Natural killer cell treated with Interleukin-12 subunit alpha and Interleukin-12 subunit beta and Interleukin-15 and Interleukin-18, amount 100 ng/mL, for 72 hours (primary cell): ENCODE data around the gene PAM. TPM values are rescaled to one million over a fixed set of nuclear protein-coding genes. Genes with fewer than 3 reads are reported as not detected.

ENCODE experiments used
- ATAC-seq, 2 donors: fragments of 150-1000 bp; cut with Tn5 transposase in 1 of 2; sonication (Bioruptor Pico), chemical (Tn5 transposase) in 1 of 2; 2 replicates each; pipeline ENCODE4 v1.10.0; 2021
- DNase-seq: peaks from one replicate; pipeline ENCODE4 v3.0.0; 2022; ENCODE audit warnings: low spot score
- H3K27ac Mint-ChIP-seq, 2 donors: 1 replicate in 1 of 2; 2 replicates in 1 of 2; pipeline ENCODE4 v1.8.0; 2022; ENCODE audit warnings: mixed read lengths in 2 of 2, mild to moderate bottlenecking in 1 of 2, moderate library complexity in 1 of 2
- H3K27me3 Mint-ChIP-seq, 2 donors: 1 replicate in 1 of 2; 2 replicates in 1 of 2; pipeline ENCODE4 v1.8.0; 2022; ENCODE audit warnings: mixed read lengths in 2 of 2
- H3K36me3 Mint-ChIP-seq: one replicate; pipeline ENCODE4 v1.8.0; 2022; ENCODE audit warnings: mixed read lengths
- H3K4me1 Mint-ChIP-seq, 2 donors: 1 replicate in 1 of 2; 2 replicates in 1 of 2; pipeline ENCODE4 v1.8.0; 2022; ENCODE audit warnings: low read depth in 2 of 2, mixed read lengths in 2 of 2, mild to moderate bottlenecking in 1 of 2
- H3K4me3 Mint-ChIP-seq: one replicate; pipeline ENCODE4 v1.8.0; 2022; ENCODE audit warnings: mixed read lengths
- H3K9me3 Mint-ChIP-seq: 2 replicates; pipeline ENCODE4 v1.8.0; 2022; ENCODE audit warnings: mixed read lengths
- total RNA-seq, 2 donors: library from RNA; stranded (reverse); gene quantifications; one replicate each; pipeline ENCODE4 v1.2.3, GENCODE V29; 2022

The PAM gene
- total RNA-seq, 2 donors from 2014 or later = 86.3 to 124 TPM

DNA sequence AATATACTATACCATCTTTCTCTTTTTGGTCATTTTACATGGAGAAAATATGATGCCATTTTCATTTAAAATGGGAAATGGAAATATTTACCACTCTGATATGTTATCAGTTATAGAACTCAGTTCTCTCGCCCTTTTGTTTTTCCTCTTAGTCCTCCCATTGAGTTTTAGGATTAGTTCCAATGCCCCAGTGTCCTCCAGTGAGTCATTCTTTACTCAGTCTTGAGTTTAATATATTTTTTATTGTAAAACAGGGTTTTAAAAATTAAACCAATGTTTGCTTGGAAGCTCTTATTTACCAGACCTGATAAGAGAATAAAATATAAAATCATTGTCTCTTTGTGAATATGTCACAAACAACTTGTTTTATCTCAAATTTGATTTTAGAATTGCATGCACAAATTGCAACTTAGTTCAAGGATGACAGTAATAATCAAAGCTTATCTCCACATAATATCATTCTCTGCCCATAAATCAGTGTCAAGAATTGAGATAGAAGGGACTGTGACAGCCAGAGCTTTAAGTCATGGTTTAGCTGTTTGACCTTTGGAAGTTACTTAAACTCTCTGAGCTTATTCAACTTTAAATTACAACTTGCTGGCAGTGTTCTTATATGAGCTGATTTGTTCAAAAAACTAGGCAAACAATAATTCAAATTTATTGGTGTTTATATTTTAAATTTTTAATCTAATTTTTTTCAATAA lies 166.4 kb downstream of the PAM start:
- Mint-ChIP-seq H3K4me3 (no peak overlapping the region), H3K9me3 (no peaks in the 10 kb centered on the region), H3K27ac (peak overlapping the region in 1 of 2 donors; percentile 44), H3K27me3 (no peaks in the 10 kb centered on the region), H3K4me1 (peaks cover 10 to 16% of the 10 kb centered on the region in 2 donors), H3K36me3 (peaks cover 4% of the 10 kb centered on the region)
- DNase-seq (no peak), ATAC-seq (no peak)

DNA sequence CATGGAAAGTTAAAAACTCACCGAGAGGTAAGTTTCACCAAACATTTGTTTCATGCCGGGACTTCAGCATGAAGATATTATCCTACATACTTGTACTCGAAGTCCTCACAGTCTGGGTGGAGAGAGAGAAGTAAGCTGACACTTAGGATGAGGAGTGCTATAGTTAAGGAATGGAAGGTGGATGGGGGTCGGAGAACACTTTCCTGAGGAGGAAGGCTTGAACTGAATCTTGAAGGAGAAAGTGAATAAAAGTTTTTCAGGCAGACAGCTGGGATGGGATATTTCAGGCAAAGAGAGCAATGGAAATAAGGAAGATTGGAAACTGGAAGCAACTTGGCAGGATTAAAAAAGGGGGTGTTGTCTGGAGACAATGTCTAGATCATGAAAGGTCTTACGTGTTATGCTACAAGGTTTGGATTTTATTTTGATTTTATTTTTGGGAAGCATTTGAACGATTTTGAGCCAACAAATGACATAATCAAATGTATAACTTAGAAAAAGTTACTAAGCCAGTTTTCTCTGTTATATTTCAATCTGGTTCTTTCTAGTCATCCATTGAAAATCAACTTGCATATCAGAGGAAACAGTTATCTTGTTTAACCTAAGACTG lies 167.1 kb downstream of the PAM start:
- no peak for DNase-seq
- no peaks in the 10 kb centered on the region for H3K27me3 Mint-ChIP-seq
- peak overlapping the region in 1 of 2 donors; percentile 44 for H3K27ac Mint-ChIP-seq
- H3K4me3 Mint-ChIP-seq = no peak overlapping the region
- ATAC-seq = no peak
- H3K36me3 Mint-ChIP-seq = peaks cover 12% of the 10 kb centered on the region
- H3K9me3 Mint-ChIP-seq = no peaks in the 10 kb centered on the region
- peaks cover 10 to 16% of the 10 kb centered on the region in 2 donors for H3K4me1 Mint-ChIP-seq

DNA sequence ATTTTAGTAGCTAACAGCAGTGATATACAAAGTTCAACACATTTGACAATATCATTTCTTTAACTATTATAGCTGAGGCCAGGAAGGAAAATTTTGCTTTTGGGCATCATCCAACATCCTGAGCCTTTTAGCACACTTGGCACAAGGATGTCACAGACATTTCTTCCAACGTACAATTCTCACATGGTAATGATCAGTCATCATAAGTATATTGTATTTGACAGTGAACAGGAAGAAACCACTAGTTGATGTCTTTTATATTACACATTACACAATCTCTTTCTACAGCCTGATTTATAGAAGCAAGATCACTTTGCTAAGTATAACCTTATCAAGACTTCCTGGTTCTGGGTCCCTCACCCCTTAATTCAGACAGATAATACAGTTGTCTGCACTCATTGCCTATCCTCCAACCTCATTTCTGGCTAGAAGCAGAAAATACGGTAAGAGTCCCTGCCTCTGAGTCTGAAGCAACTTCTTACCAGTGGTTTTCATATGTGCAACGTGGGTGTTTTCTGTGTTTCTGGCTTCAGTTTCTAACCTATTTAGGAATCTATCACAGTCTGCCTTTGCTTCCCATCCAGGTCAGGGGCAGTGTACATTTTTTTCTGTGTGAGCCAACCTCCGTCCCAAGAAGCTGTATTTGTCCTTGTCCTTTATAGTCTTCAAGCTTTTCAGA lies 167.8 kb downstream of the PAM start:
- Mint-ChIP-seq H3K9me3 (no peaks in the 10 kb centered on the region), H3K27ac (peak overlapping the region in 1 of 2 donors; percentile 44), H3K4me1 (peaks cover 10 to 16% of the 10 kb centered on the region in 2 donors), H3K4me3 (no peak overlapping the region), H3K36me3 (peaks cover 13% of the 10 kb centered on the region), H3K27me3 (no peaks in the 10 kb centered on the region)
- DNase-seq = no peak
- no peak for ATAC-seq

- Mint-ChIP-seq H3K4me1 (peaks cover 10 to 16% of the 10 kb centered on the region in 2 donors), H3K27ac (peak overlapping the region in 1 of 2 donors; percentile 63), H3K27me3 (no peaks in the 10 kb centered on the region), H3K9me3 (no peaks in the 10 kb centered on the region), H3K4me3 (no peak overlapping the region), H3K36me3 (peaks cover 13% of the 10 kb centered on the region)
- no peak for DNase-seq
- no peak for ATAC-seq
Observed at GRCh38 chr5:102924963-102925362, 169.9 kb downstream of the PAM start.

DNA sequence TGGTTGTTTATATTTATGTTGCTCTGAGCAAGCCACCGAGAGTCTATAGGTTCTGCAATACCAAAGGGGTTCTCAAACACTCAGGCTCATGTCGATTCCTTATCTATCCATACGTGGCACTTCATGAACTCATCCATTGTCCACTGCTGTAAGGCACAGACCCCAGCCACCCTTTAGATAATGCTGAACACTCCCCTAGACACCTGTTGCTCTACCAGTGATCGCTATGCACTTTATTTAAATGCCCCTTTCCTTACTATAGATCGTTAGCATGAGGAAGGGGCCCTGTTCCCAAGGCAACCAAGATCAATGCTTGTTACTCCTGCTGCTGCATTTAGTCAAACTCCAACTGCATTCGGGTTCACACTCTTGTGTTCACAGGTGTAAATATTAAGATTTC lies 171.9 kb downstream of the PAM start:
- no peak for ATAC-seq
- Mint-ChIP-seq H3K36me3 (peaks cover 15% of the 10 kb centered on the region), H3K27ac (no peak overlapping the region), H3K27me3 (no peaks in the 10 kb centered on the region), H3K4me3 (no peak overlapping the region), H3K9me3 (no peaks in the 10 kb centered on the region), H3K4me1 (peaks cover 13 to 22% of the 10 kb centered on the region in 2 donors)
- no peak for DNase-seq

DNA sequence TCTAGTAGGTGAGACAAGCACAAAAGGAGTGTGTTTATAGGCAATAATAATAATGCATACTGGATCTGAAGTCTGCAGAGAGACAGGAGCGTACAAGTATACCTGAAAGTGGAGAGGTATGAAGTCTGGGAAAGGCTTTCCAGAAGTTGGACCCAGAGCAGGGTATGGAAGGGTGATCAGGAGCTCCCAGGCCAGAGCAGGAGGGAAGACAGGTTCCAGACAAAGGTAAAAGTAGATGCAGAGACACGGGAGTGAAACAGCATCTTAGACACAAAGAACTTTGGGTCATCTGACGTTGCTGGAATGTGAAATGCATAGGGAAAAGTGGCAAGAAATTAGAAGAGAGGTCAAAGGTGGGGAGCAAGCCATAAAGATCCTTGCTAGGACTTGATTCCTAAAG lies 175.1 kb downstream of the PAM start:
- peaks cover 11 to 14% of the 10 kb centered on the region in 2 donors for H3K4me1 Mint-ChIP-seq
- no peaks in the 10 kb centered on the region for H3K27me3 Mint-ChIP-seq
- no peak for ATAC-seq
- peak overlapping the region in 1 of 2 donors; percentile 3 for H3K27ac Mint-ChIP-seq
- H3K36me3 Mint-ChIP-seq = peaks cover 13% of the 10 kb centered on the region
- no peak overlapping the region for H3K4me3 Mint-ChIP-seq
- no peaks in the 10 kb centered on the region for H3K9me3 Mint-ChIP-seq
- no peak for DNase-seq

- no peak overlapping the region for H3K27ac Mint-ChIP-seq
- peaks cover 13% of the 10 kb centered on the region for H3K36me3 Mint-ChIP-seq
- DNase-seq (no peak), ATAC-seq (no peak)
- no peaks in the 10 kb centered on the region for H3K27me3 Mint-ChIP-seq
- peaks cover 11 to 14% of the 10 kb centered on the region in 2 donors for H3K4me1 Mint-ChIP-seq
- no peaks in the 10 kb centered on the region for H3K9me3 Mint-ChIP-seq
- no peak overlapping the region for H3K4me3 Mint-ChIP-seq
Observed at GRCh38 chr5:102931085-102931725, 176.1 kb downstream of the PAM start.

DNA sequence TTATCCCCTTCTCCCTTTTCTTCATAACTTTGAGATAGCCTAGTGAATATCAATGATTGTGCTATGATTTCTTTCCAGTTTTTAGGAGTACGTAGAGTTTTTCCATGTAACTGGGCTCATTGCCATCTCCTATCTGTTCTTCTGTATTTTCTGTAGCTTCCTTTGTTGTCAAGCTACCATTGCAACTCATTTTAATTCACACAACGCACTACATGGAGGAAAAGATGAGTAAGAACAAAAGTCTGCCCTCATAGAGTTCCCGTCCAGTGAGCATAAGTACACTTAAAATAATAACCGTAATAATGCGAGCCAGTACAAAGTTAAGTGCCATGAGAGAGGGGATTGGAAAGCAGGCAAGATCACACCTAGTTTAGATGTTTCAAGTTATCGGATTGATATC lies 177.7 kb downstream of the PAM start:
- Mint-ChIP-seq H3K27ac (peak overlapping the region in 1 of 2 donors; percentile 42), H3K27me3 (no peaks in the 10 kb centered on the region), H3K4me3 (peak overlapping the region; percentile 12), H3K9me3 (no peaks in the 10 kb centered on the region), H3K4me1 (peaks cover 11 to 14% of the 10 kb centered on the region in 2 donors), H3K36me3 (peaks cover 4% of the 10 kb centered on the region)
- no peak for ATAC-seq
- no peak for DNase-seq

GRCh38 chr5:102933316-102933715 lies 178.2 kb downstream of the PAM start:
- peaks cover 11 to 14% of the 10 kb centered on the region in 2 donors for H3K4me1 Mint-ChIP-seq
- DNase-seq (no peak), ATAC-seq (no peak)
- H3K36me3 Mint-ChIP-seq = peaks cover 4% of the 10 kb centered on the region
- no peaks in the 10 kb centered on the region for H3K27me3 Mint-ChIP-seq
- no peaks in the 10 kb centered on the region for H3K9me3 Mint-ChIP-seq
- peak overlapping the region in 1 of 2 donors; percentile 42 for H3K27ac Mint-ChIP-seq
- H3K4me3 Mint-ChIP-seq = no peak overlapping the region

DNA sequence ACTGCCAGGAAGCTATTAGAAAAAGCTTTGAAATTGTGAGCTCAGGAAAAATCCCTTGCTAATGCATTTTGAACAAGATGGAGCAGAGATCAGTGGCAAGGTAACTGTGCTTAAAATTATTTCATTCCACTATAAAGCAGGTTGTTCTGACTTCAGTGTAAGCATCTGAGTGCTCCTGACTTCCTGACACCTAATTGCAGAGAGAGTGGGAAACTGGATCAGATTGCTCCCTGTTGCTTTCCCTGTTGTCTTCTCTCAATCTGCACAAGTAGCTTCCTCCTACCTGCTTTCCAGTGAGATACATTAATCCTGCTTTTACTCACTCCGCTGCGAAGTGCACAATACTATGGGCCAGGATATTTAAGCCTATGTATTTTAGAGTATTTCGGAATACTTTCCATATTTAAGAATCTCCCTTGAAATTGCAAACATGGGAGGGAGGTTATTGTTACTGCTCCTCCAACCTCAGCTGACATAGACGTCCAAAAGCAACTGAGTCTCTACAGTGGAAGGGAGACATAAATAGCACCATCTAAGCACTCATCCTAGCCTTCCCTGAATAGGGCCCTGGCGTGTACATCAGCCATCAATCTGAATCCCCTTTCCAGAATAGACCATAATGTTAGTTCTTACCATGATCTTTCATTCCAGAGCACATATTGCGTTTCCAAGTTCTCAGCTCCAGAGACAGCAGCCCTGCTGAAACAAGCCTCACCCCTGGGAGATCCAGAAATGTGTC lies 178.8 kb downstream of the PAM start:
- Mint-ChIP-seq H3K27ac (no peak overlapping the region), H3K27me3 (no peaks in the 10 kb centered on the region), H3K4me1 (peaks cover 14 to 17% of the 10 kb centered on the region in 2 donors), H3K9me3 (no peaks in the 10 kb centered on the region), H3K36me3 (peaks cover 4% of the 10 kb centered on the region), H3K4me3 (no peak overlapping the region)
- DNase-seq (no peak), ATAC-seq (no peak)

DNA sequence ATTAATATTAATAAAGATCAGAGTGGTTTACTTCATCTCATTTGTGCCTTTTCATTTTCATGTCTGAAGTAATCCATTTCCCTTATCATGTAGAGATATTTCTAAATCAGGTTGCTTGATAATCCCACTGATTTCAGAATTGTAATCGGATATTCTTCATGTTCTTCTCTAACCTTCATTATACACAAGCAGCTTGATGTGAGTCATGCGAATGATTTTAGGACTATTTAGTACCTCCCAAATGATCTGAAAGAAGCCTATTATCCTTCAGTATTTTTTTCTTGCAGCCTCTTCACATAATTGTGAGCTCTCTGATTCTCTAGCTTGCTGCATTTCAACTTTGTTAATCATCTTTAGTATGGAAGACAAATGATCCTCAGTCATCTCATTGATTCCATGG lies 182.8 kb downstream of the PAM start:
- peaks cover 8 to 12% of the 10 kb centered on the region in 2 donors for H3K4me1 Mint-ChIP-seq
- ATAC-seq = no peak
- H3K27ac Mint-ChIP-seq = no peak overlapping the region
- H3K4me3 Mint-ChIP-seq = no peak overlapping the region
- no peaks in the 10 kb centered on the region for H3K9me3 Mint-ChIP-seq
- H3K36me3 Mint-ChIP-seq = no peaks in the 10 kb centered on the region
- no peak for DNase-seq
- no peaks in the 10 kb centered on the region for H3K27me3 Mint-ChIP-seq

GRCh38 chr5:102941111-102941510 lies 186.0 kb downstream of the PAM start:
- H3K27ac Mint-ChIP-seq = no peak overlapping the region
- ATAC-seq (no peak), DNase-seq (no peak)
- H3K9me3 Mint-ChIP-seq = no peaks in the 10 kb centered on the region
- H3K4me1 Mint-ChIP-seq = peaks cover 5 to 7% of the 10 kb centered on the region in 2 donors
- H3K27me3 Mint-ChIP-seq = no peaks in the 10 kb centered on the region
- peaks cover 6% of the 10 kb centered on the region for H3K36me3 Mint-ChIP-seq
- no peak overlapping the region for H3K4me3 Mint-ChIP-seq

GRCh38 chr5:102946414-102946813 lies 191.3 kb downstream of the PAM start:
- Mint-ChIP-seq H3K36me3 (peaks cover 20% of the 10 kb centered on the region), H3K27ac (no peak overlapping the region), H3K9me3 (no peaks in the 10 kb centered on the region), H3K4me1 (peaks cover 0 to 5% of the 10 kb centered on the region in 2 donors), H3K27me3 (no peaks in the 10 kb centered on the region), H3K4me3 (no peak overlapping the region)
- DNase-seq = no peak
- peak in 1 of 2 donors; percentile 61 for ATAC-seq
